ENCODE results near the gene TSPOAP1.

- TF ChIP-seq POLR2A (IDR thresholded peaks at IDR 0.05; ENCODE audit: low read depth, low read length) (no peak), POLR2AphosphoS5 (IDR thresholded peaks at IDR 0.05; ENCODE audit: low read depth, low read length) (no peak)
These were observed 18.7 kb downstream of the TSPOAP1 start for GRCh38 chr17:58309918-58310259.

Measured in GM12892 (cell line).